SK-N-SH (cell line): ENCODE data around the gene COX4I1.

Source experiments
- CTCF ChIP-seq: fragments of 200-600 bp; sonication (generic); IDR thresholded peaks from 2 replicates; pipeline ENCODE4 v1.6.1; 2017; ENCODE audit warnings: antibody characterized with exemption, mild to moderate bottlenecking, moderate library complexity
- EP300 ChIP-seq, 2 experiments: IDR thresholded peaks; 2 replicates each; pipeline versions ENCODE4 v1.4.0 to v1.6.1; 2012; ENCODE audit warnings: borderline replicate concordance in 1 of 2, low read depth in 1 of 2, low read length in 1 of 2
- GABPA ChIP-seq: IDR thresholded peaks from 2 replicates; pipeline ENCODE4 v1.4.0; 2012; ENCODE audit warnings: low read depth, mild to moderate bottlenecking
- MAX ChIP-seq: IDR thresholded peaks from 2 replicates; pipeline ENCODE4 v1.4.0; 2012; ENCODE audit warnings: low read depth
- NRF1 ChIP-seq: IDR thresholded peaks from 2 replicates; pipeline ENCODE4 v1.6.1; 2012; ENCODE audit warnings: low read depth, mild to moderate bottlenecking, low read length
- POLR2AphosphoS5 ChIP-seq: IDR thresholded peaks from 2 replicates; pipeline ENCODE4 v1.6.1; 2012; ENCODE audit warnings: low read depth, low read length
- SMC3 ChIP-seq: IDR thresholded peaks from 2 replicates; pipeline ENCODE4 v1.6.1; 2012; ENCODE audit warnings: low read depth, low read length, improper control_type of control experiment
- USF2 ChIP-seq: fragments of 150-350 bp; IDR thresholded peaks from 2 replicates; pipeline ENCODE4 v1.6.1; 2017; ENCODE audit warnings: antibody characterized with exemption, low read length, low read depth, borderline replicate concordance
- YY1 ChIP-seq: IDR thresholded peaks from 2 replicates; pipeline ENCODE4 v1.4.0; 2012; ENCODE audit warnings: low read depth, mild to moderate bottlenecking

GRCh38 chr16:85824161-85825135 is 25.0 kb downstream of the COX4I1 start:
- no peak for TF ChIP-seq CTCF
- no peak for TF ChIP-seq USF2
- no peak for TF ChIP-seq EP300 (IDR thresholded peaks at IDR 0.05; ENCODE audit: borderline replicate concordance in 1 of 2, low read depth in 1 of 2, low read length in 1 of 2)
- TF ChIP-seq GABPA = no peak
- TF ChIP-seq SMC3 = no peak
- no peak for TF ChIP-seq POLR2AphosphoS5
- TF ChIP-seq NRF1 = no peak
- TF ChIP-seq MAX = no peak
- no peak for TF ChIP-seq YY1
